Inflammatory macrophage treated with lipopolysaccharide for 4 hours (primary cell): ENCODE results near the gene L3MBTL1.
"Not testable (repeated sequence)": the region's sequence is repeated elsewhere in the genome, so short reads cannot be mapped to it uniquely, and the experiment has no call there.

Experiments
- DNase-seq: peaks from one replicate; pipeline ENCODE4 v3.0.0-alpha.2; 2020

Gene L3MBTL1

GRCh38 chr20:43560974-43561373 lies 53.5 kb downstream of the L3MBTL1 start:
- DNase-seq, result no peak

GRCh38 chr20:43563429-43563828 lies 55.9 kb downstream of the L3MBTL1 start:
- no peak for DNase-seq

GRCh38 chr20:43563991-43564390 lies 56.5 kb downstream of the L3MBTL1 start:
- DNase-seq, result no peak

GRCh38 chr20:43564455-43564854 lies 57.0 kb downstream of the L3MBTL1 start:
- DNase-seq, result no peak

- no peak for DNase-seq
These were observed 57.7 kb downstream of the L3MBTL1 start for GRCh38 chr20:43564993-43565757.

GRCh38 chr20:43565758-43566104 lies 58.2 kb downstream of the L3MBTL1 start:
- no peak for DNase-seq

- DNase-seq, result peak; percentile 44
These were observed 60.0 kb downstream of the L3MBTL1 start for GRCh38 chr20:43567477-43567876.

GRCh38 chr20:43568706-43569105 lies 61.2 kb downstream of the L3MBTL1 start:
- no peak for DNase-seq

GRCh38 chr20:43569282-43569681 lies 61.8 kb downstream of the L3MBTL1 start:
- DNase-seq, result no peak

- no peak for DNase-seq
These were observed 63.0 kb downstream of the L3MBTL1 start for GRCh38 chr20:43570496-43570895.

GRCh38 chr20:43571310-43571709 lies 63.8 kb downstream of the L3MBTL1 start:
- DNase-seq, result no peak

- DNase-seq, result no peak
These were observed 64.3 kb downstream of the L3MBTL1 start for GRCh38 chr20:43571771-43572170.

GRCh38 chr20:43572891-43573290 lies 65.4 kb downstream of the L3MBTL1 start:
- DNase-seq, result no peak

- no peak for DNase-seq
These were observed 68.6 kb downstream of the L3MBTL1 start for GRCh38 chr20:43576108-43576507.

GRCh38 chr20:43579861-43580793 lies 72.6 kb downstream of the L3MBTL1 start:
- no peak for DNase-seq

- DNase-seq, result no peak
These were observed 75.8 kb downstream of the L3MBTL1 start for GRCh38 chr20:43583133-43583864.

GRCh38 chr20:43583982-43584432 lies 76.5 kb downstream of the L3MBTL1 start:
- DNase-seq, result peak; percentile 10

- DNase-seq, result no peak
These were observed 77.1 kb downstream of the L3MBTL1 start for GRCh38 chr20:43584448-43585136.

- no peak for DNase-seq
These were observed 79.1 kb downstream of the L3MBTL1 start for GRCh38 chr20:43586641-43587040.

GRCh38 chr20:43588526-43588925 lies 81.0 kb downstream of the L3MBTL1 start:
- not testable (repeated sequence) for DNase-seq

- DNase-seq, result no peak
These were observed 82.5 kb downstream of the L3MBTL1 start for GRCh38 chr20:43590036-43590391.
